AG08395 (cell line): ENCODE results near the gene VEGFA.

Source experiments
- DNase-seq: peaks from one replicate; pipeline ENCODE4 v3.0.0; 2012; ENCODE audit warnings: mixed read lengths, low spot score

Gene VEGFA

GRCh38 chr6:43769526-43770371, at the start of gene VEGFA:
Gene VEGFA, plus strand, starts transcription at chr6:43770211.
- DNase-seq, result peak; percentile 95

GRCh38 chr6:43720999-43721398, 49.0 kb upstream of the VEGFA start:
- no peak for DNase-seq

GRCh38 chr6:43722920-43723545, 47.0 kb upstream of the VEGFA start:
- no peak for DNase-seq

GRCh38 chr6:43723737-43724295, 46.2 kb upstream of the VEGFA start:
- peak; percentile 52 for DNase-seq

- DNase-seq, result no peak
Observed at GRCh38 chr6:43724354-43724753, 45.7 kb upstream of the VEGFA start.

- peak; percentile 90 for DNase-seq
Observed at GRCh38 chr6:43724914-43725642, 44.9 kb upstream of the VEGFA start.

- DNase-seq, result no peak
Observed at GRCh38 chr6:43725643-43726580, 44.1 kb upstream of the VEGFA start.

- no peak for DNase-seq
Observed at GRCh38 chr6:43727634-43728033, 42.4 kb upstream of the VEGFA start.

GRCh38 chr6:43728586-43728985, 41.4 kb upstream of the VEGFA start:
- no peak for DNase-seq

GRCh38 chr6:43729537-43729936, 40.5 kb upstream of the VEGFA start:
- no peak for DNase-seq

- no peak for DNase-seq
Observed at GRCh38 chr6:43730634-43731033, 39.4 kb upstream of the VEGFA start.

GRCh38 chr6:43733471-43734293, 36.3 kb upstream of the VEGFA start:
- DNase-seq, result no peak

- DNase-seq, result no peak
Observed at GRCh38 chr6:43734294-43734665, 35.7 kb upstream of the VEGFA start.

GRCh38 chr6:43735642-43736199, 34.3 kb upstream of the VEGFA start:
- no peak for DNase-seq

- DNase-seq, result no peak
Observed at GRCh38 chr6:43736211-43736786, 33.7 kb upstream of the VEGFA start.

- no peak for DNase-seq
Observed at GRCh38 chr6:43736844-43737243, 33.2 kb upstream of the VEGFA start.

- no peak for DNase-seq
Observed at GRCh38 chr6:43737272-43738081, 32.5 kb upstream of the VEGFA start.

- no peak for DNase-seq
Observed at GRCh38 chr6:43738267-43738676, 31.7 kb upstream of the VEGFA start.
